SK-N-SH treated with all-trans-retinoic acid at 6 μM for 48 hours (cell line): ENCODE data around the gene C1orf198.

ENCODE experiments used
- BACH2 ChIP-seq: fragments of 250-450 bp; sonication (Bioruptor Pico); IDR thresholded peaks from 2 replicates; pipeline ENCODE4 v1.9.0; 2021; ENCODE audit warnings: mild to moderate bottlenecking, borderline replicate concordance
- CSDC2 ChIP-seq: fragments of 250-450 bp; sonication (Bioruptor Pico); IDR thresholded peaks from 2 replicates; pipeline ENCODE4 v1.5.0; 2020; ENCODE audit warnings: mild to moderate bottlenecking, moderate library complexity
- ISL1 ChIP-seq: fragments of 250-450 bp; sonication (Bioruptor Pico); IDR thresholded peaks from 2 replicates; pipeline ENCODE4 v2.1.2; 2022; ENCODE audit warnings: mild to moderate bottlenecking, moderate library complexity
- RARB ChIP-seq: fragments of 250-450 bp; sonication (Bioruptor Pico); IDR thresholded peaks from 2 replicates; pipeline ENCODE4 v1.8.0; 2021; ENCODE audit warnings: mild to moderate bottlenecking, moderate library complexity
- ZFP30 ChIP-seq: fragments of 450-650 bp; formaldehyde crosslinking; IDR thresholded peaks from 2 replicates; pipeline ENCODE4 v1.5.0; 2022; ENCODE audit warnings: mild to moderate bottlenecking, moderate library complexity
- TF ChIP-seq, protein P1 (sequence below): fragments of 250-450 bp; sonication (Bioruptor Pico); IDR thresholded peaks from 2 replicates; pipeline ENCODE4 v1.8.0; 2021; ENCODE audit warnings: low read depth, mild to moderate bottlenecking, moderate library complexity, borderline replicate concordance
- TF ChIP-seq, protein P2 (sequence below): fragments of 250-450 bp; sonication (Bioruptor Pico); IDR thresholded peaks from 2 replicates; pipeline ENCODE4 v1.5.1; 2020; ENCODE audit warnings: low read depth, mild to moderate bottlenecking, moderate library complexity
- TF ChIP-seq, protein P3 (sequence below): fragments of 250-450 bp; sonication (Bioruptor Pico); IDR thresholded peaks from 2 replicates; pipeline ENCODE4 v1.5.1; 2021; ENCODE audit warnings: mild to moderate bottlenecking, moderate library complexity

DNA sequence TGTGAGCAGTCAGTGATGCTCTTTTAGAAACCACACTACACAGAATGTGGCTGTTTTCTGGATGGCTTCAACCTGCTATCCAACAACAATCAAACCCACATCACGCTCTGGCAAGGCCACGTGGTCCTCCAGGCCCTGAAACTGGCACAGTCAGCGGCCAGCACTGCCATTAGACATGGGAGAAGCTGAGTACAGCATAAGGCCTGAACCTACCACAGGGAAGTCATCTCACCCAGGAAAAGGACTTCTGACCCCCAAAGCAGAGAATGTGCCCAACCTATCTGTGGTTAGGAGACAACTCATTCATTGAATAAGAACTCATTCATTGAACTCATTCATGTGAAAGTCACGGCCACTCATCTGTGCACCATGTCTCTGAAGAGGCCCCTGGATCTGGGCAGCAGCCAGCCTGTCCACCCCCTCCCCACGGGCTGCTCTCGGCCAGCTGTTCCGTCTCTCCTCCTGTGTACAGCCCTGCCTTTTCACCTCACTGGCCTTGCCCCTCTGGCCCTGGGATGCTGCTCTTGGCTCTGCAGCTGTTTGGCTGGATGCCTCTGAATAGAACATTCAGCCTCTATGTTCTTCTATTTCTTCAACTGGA lies 41.1 kb downstream of the C1orf198 start:
- TF ChIP-seq, protein P1, sequence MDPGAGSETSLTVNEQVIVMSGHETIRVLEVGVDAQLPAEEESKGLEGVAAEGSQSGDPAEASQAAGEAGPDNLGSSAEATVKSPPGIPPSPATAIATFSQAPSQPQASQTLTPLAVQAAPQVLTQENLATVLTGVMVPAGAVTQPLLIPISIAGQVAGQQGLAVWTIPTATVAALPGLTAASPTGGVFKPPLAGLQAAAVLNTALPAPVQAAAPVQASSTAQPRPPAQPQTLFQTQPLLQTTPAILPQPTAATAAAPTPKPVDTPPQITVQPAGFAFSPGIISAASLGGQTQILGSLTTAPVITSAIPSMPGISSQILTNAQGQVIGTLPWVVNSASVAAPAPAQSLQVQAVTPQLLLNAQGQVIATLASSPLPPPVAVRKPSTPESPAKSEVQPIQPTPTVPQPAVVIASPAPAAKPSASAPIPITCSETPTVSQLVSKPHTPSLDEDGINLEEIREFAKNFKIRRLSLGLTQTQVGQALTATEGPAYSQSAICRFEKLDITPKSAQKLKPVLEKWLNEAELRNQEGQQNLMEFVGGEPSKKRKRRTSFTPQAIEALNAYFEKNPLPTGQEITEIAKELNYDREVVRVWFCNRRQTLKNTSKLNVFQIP: no peak
- TF ChIP-seq RARB (CRISPR knock-in tag) (no peak), CSDC2 (CRISPR knock-in tag) (no peak), ISL1 (CRISPR knock-in tag) (no peak), BACH2 (CRISPR knock-in tag) (no peak), ZFP30 (CRISPR knock-in tag) (no peak)
- TF ChIP-seq, protein P2, sequence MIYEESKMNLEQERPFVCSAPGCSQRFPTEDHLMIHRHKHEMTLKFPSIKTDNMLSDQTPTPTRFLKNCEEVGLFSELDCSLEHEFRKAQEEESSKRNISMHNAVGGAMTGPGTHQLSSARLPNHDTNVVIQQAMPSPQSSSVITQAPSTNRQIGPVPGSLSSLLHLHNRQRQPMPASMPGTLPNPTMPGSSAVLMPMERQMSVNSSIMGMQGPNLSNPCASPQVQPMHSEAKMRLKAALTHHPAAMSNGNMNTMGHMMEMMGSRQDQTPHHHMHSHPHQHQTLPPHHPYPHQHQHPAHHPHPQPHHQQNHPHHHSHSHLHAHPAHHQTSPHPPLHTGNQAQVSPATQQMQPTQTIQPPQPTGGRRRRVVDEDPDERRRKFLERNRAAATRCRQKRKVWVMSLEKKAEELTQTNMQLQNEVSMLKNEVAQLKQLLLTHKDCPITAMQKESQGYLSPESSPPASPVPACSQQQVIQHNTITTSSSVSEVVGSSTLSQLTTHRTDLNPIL: no peak
- TF ChIP-seq, protein P3, sequence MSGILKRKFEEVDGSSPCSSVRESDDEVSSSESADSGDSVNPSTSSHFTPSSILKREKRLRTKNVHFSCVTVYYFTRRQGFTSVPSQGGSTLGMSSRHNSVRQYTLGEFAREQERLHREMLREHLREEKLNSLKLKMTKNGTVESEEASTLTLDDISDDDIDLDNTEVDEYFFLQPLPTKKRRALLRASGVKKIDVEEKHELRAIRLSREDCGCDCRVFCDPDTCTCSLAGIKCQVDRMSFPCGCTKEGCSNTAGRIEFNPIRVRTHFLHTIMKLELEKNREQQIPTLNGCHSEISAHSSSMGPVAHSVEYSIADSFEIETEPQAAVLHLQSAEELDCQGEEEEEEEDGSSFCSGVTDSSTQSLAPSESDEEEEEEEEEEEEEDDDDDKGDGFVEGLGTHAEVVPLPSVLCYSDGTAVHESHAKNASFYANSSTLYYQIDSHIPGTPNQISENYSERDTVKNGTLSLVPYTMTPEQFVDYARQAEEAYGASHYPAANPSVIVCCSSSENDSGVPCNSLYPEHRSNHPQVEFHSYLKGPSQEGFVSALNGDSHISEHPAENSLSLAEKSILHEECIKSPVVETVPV (CRISPR knock-in tag): no peak
